Measurements from ENCODE around the gene TCP11X2.
"Not testable (repeated sequence)": the region's sequence is repeated elsewhere in the genome, so short reads cannot be mapped to it uniquely, and the experiment has no call there.

TCP11X2 gene
- long read RNA-seq, result 0 reads

DNA sequence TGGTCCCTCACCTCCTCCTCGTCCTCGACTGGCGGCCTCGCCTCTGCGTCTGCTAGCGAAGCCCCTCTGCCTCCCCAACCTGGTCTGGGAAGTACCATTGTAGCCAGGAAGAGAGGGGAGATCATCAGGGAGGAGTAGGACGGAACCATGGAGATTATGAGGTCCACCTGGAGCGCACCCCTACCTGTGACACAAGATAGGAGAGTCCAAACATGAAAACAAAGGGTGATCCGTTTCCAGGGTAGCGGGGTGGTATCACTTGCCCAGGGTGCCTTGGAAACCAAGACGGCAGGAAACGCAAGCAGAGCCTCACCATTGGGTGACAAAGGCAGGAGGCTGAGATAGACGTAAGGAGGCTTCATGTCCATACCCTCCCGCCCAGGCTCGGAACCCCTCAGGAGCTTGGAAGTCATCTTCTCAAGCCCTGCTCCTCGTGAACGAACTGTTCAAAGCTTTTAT lies at the start of gene TCP11X2:
Gene TCP11X2, minus strand, starts transcription at position 51 of the 459 bp plus-strand sequence.
- not testable (repeated sequence) for H3K27ac ChIP-seq (replicated peaks); H3K27me3 ChIP-seq (ENCODE audit: insufficient read depth, poor library complexity, severe bottlenecking); DNase-seq (ENCODE audit: low read depth in 1 of 2, low spot score in 1 of 2); H3K4me3 ChIP-seq (replicated peaks; ENCODE audit: insufficient read depth, low read length)

DNA sequence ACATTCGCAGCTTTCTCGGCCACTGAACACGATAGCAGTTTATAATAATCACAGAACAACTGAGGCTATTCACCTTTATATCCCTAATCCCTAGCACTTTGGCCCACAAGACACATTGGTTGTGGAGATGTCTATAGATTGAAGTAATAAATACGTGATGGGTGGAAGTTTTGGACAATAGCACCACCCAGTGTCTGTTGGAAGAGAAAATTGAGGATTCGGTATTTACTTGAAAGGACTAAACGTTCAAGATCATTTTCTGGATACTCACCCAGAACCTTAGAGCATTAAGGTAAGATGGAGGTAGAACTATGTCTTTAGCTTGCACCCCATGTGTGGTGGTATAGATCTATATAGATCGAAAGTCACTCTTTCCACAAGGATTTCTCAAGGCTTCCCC lies 45.7 kb upstream of the TCP11X2 start:
- TF ChIP-seq, protein P1, sequence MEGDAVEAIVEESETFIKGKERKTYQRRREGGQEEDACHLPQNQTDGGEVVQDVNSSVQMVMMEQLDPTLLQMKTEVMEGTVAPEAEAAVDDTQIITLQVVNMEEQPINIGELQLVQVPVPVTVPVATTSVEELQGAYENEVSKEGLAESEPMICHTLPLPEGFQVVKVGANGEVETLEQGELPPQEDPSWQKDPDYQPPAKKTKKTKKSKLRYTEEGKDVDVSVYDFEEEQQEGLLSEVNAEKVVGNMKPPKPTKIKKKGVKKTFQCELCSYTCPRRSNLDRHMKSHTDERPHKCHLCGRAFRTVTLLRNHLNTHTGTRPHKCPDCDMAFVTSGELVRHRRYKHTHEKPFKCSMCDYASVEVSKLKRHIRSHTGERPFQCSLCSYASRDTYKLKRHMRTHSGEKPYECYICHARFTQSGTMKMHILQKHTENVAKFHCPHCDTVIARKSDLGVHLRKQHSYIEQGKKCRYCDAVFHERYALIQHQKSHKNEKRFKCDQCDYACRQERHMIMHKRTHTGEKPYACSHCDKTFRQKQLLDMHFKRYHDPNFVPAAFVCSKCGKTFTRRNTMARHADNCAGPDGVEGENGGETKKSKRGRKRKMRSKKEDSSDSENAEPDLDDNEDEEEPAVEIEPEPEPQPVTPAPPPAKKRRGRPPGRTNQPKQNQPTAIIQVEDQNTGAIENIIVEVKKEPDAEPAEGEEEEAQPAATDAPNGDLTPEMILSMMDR (IDR thresholded peaks at IDR 0.05; ENCODE audit: insufficient read depth, low read length), result no peak
- TF ChIP-seq, protein P2, sequence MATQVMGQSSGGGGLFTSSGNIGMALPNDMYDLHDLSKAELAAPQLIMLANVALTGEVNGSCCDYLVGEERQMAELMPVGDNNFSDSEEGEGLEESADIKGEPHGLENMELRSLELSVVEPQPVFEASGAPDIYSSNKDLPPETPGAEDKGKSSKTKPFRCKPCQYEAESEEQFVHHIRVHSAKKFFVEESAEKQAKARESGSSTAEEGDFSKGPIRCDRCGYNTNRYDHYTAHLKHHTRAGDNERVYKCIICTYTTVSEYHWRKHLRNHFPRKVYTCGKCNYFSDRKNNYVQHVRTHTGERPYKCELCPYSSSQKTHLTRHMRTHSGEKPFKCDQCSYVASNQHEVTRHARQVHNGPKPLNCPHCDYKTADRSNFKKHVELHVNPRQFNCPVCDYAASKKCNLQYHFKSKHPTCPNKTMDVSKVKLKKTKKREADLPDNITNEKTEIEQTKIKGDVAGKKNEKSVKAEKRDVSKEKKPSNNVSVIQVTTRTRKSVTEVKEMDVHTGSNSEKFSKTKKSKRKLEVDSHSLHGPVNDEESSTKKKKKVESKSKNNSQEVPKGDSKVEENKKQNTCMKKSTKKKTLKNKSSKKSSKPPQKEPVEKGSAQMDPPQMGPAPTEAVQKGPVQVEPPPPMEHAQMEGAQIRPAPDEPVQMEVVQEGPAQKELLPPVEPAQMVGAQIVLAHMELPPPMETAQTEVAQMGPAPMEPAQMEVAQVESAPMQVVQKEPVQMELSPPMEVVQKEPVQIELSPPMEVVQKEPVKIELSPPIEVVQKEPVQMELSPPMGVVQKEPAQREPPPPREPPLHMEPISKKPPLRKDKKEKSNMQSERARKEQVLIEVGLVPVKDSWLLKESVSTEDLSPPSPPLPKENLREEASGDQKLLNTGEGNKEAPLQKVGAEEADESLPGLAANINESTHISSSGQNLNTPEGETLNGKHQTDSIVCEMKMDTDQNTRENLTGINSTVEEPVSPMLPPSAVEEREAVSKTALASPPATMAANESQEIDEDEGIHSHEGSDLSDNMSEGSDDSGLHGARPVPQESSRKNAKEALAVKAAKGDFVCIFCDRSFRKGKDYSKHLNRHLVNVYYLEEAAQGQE (IDR thresholded peaks at IDR 0.05; ENCODE audit: insufficient replicate concordance, low read depth), result no peak
- no peak for TF ChIP-seq POLR2AphosphoS5 (IDR thresholded peaks at IDR 0.05; ENCODE audit: low read depth)
- no peak for TF ChIP-seq SPI1 (IDR thresholded peaks at IDR 0.05; ENCODE audit: borderline replicate concordance, low read depth)
- H3K27me3 ChIP-seq (ENCODE audit: insufficient read depth, poor library complexity, severe bottlenecking), result peaks cover 9% of the 10 kb centered on the region
- no peak for DNase-seq (ENCODE audit: low read depth in 1 of 2, low spot score in 1 of 2)
- no peak overlapping the region for H3K27ac ChIP-seq (replicated peaks)
- H3K4me3 ChIP-seq (replicated peaks; ENCODE audit: insufficient read depth, low read length), result no peak overlapping the region

DNA sequence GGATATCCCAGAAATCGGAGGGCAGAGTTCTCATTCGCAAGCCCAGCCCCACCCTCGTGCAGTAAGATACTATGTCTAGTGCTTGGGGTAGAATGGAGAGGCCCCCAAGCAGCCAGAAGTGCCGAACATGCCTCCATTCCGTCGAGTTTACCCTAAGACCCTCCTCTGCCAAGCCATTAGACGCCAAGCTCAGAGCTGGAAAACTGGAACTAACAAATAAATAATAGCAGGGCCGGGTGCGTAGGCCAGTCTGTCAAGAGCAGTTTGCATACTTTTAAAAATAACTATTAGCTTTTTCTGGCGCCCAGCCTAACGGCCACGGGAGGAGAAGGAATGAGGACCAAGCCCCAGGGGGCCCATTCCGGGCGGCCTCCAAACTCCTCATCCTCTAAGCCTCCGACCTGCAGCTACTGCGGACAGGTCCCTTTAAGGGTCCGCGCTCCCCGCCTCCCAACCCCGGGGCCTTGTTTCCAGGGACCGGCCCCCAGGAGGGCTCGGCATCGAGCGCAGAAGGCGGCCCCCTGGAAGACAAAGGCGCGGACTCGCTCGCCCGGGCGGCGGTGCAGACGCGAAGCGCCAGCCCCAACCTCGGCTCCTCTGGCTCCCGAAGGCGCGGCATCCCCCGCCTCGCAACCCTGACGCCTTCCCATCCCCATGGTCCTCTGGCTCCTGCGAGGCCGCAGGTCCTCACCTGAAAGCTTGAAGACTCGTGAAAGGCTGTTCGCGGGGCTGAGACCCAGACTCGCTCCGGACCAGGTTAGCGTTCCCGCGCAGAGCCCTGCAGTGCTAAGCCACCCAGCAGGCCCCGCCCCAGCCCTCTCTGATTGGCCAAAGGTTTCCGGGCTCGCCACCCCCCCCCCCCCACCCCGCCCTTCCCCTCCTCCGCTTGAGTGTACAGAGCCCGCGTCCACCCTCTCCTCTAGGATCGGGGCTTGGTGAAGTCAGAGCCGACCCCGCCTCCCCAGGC lies 44.6 kb upstream of the TCP11X2 start, which contains the start of gene TMSB15A:
Gene TMSB15A, minus strand, starts transcription at position 765 of the 967 bp plus-strand sequence.
- DNase-seq (ENCODE audit: low read depth in 1 of 2, low spot score in 1 of 2), result no peak
- H3K27me3 ChIP-seq (ENCODE audit: insufficient read depth, poor library complexity, severe bottlenecking), result peaks cover 9% of the 10 kb centered on the region
- no peak within 1 kb of the TSS for H3K27ac ChIP-seq (replicated peaks)
- no peak within 1 kb of the TSS for H3K4me3 ChIP-seq (replicated peaks; ENCODE audit: insufficient read depth, low read length)
- TF ChIP-seq SPI1 (IDR thresholded peaks at IDR 0.05; ENCODE audit: borderline replicate concordance, low read depth) (no peak), POLR2AphosphoS5 (IDR thresholded peaks at IDR 0.05; ENCODE audit: low read depth) (no peak), GABPA (IDR thresholded peaks at IDR 0.05; ENCODE audit: low read depth) (no peak)
- TF ChIP-seq, protein P1 (IDR thresholded peaks at IDR 0.05; ENCODE audit: insufficient read depth, low read length), result no peak
- TF ChIP-seq, protein P2 (IDR thresholded peaks at IDR 0.05; ENCODE audit: insufficient replicate concordance, low read depth), result no peak

DNA sequence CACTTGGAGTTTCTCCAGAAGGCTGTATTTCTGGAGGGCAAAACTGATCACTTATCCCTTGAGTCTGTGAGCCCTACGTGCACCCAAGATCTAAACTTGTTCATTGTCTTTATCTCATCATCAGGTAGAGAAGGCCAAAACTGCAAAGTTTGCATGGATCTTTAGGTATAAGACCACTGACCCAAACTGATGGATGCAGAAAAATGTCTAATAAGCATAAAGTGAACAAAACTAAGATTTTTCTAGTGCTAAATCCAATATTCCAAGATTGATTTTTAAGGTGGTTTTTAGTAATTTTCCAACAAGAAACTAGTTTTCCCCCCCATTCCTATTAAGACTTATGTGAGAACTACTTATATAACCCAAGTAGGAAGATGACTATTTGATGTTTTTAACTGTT lies 42.9 kb upstream of the TCP11X2 start:
- no peak for DNase-seq (ENCODE audit: low read depth in 1 of 2, low spot score in 1 of 2)
- TF ChIP-seq, protein P2 (IDR thresholded peaks at IDR 0.05; ENCODE audit: insufficient replicate concordance, low read depth), result no peak
- TF ChIP-seq GABPA (IDR thresholded peaks at IDR 0.05; ENCODE audit: low read depth), result no peak
- TF ChIP-seq SPI1 (IDR thresholded peaks at IDR 0.05; ENCODE audit: borderline replicate concordance, low read depth), result no peak
- no peak for TF ChIP-seq POLR2AphosphoS5 (IDR thresholded peaks at IDR 0.05; ENCODE audit: low read depth)
- TF ChIP-seq, protein P1 (IDR thresholded peaks at IDR 0.05; ENCODE audit: insufficient read depth, low read length), result no peak
- H3K27ac ChIP-seq (replicated peaks), result no peak overlapping the region
- H3K4me3 ChIP-seq (replicated peaks; ENCODE audit: insufficient read depth, low read length), result no peak overlapping the region
- H3K27me3 ChIP-seq (ENCODE audit: insufficient read depth, poor library complexity, severe bottlenecking), result peaks cover 9% of the 10 kb centered on the region
